ENCODE results near the gene OLFM2. TPM values are rescaled to one million over a fixed set of nuclear protein-coding genes. Genes with fewer than 3 reads are reported as not detected.
A peak's percentile ranks its signal among the peaks of the same experiment; 100 is the strongest.

The OLFM2 gene
- total RNA-seq, 1 donor from 2014 or later = 8.5 TPM

- Histone ChIP-seq H3K4me3 (no peak overlapping the region), H3K27me3 (ENCODE audit: low read depth) (no peaks in the 10 kb centered on the region), H3K4me1 (no peaks in the 10 kb centered on the region), H3K36me3 (peaks cover 98% of the 10 kb centered on the region), H3K9me3 (no peaks in the 10 kb centered on the region), H3K27ac (no peak overlapping the region)
- DNase-seq (no peak), ATAC-seq (no peak)
- no peak for TF ChIP-seq CTCF (IDR thresholded peaks at IDR 0.05)
- intact Hi-C loops (cut with DNase I) = no loop called here
Observed at GRCh38 chr19:9842834-9843625, 93.3 kb downstream of the OLFM2 start.

- no peak overlapping the region for H3K27ac ChIP-seq
- DNase-seq = no peak
- H3K27me3 ChIP-seq (ENCODE audit: low read depth) = no peaks in the 10 kb centered on the region
- intact Hi-C loops (cut with DNase I) = no loop called here
- H3K36me3 ChIP-seq = peaks cover 62% of the 10 kb centered on the region
- no peak overlapping the region for H3K4me3 ChIP-seq
- peaks cover 16% of the 10 kb centered on the region for H3K4me1 ChIP-seq
- ATAC-seq = no peak
- no peak for TF ChIP-seq CTCF (IDR thresholded peaks at IDR 0.05)
- H3K9me3 ChIP-seq = no peaks in the 10 kb centered on the region
Observed at GRCh38 chr19:9839415-9839814, 96.9 kb downstream of the OLFM2 start.

GRCh38 chr19:9838324-9838723 is 98.0 kb downstream of the OLFM2 start:
- TF ChIP-seq CTCF (IDR thresholded peaks at IDR 0.05) = no peak
- intact Hi-C loops (cut with DNase I) = no loop called here
- H3K27me3 ChIP-seq (ENCODE audit: low read depth) = no peaks in the 10 kb centered on the region
- no peak overlapping the region for H3K4me3 ChIP-seq
- H3K9me3 ChIP-seq = no peaks in the 10 kb centered on the region
- no peak overlapping the region for H3K27ac ChIP-seq
- peaks cover 54% of the 10 kb centered on the region for H3K36me3 ChIP-seq
- peaks cover 16% of the 10 kb centered on the region for H3K4me1 ChIP-seq
- DNase-seq (no peak), ATAC-seq (no peak)

- peaks cover 33% of the 10 kb centered on the region for H3K36me3 ChIP-seq
- peak overlapping the region; percentile 98 for H3K4me3 ChIP-seq
- H3K4me1 ChIP-seq = peaks cover 16% of the 10 kb centered on the region
- peak overlapping the region; percentile 83 for H3K27ac ChIP-seq
- TF ChIP-seq CTCF (IDR thresholded peaks at IDR 0.05) = no peak
- no peak for ATAC-seq
- no peaks in the 10 kb centered on the region for H3K27me3 ChIP-seq (ENCODE audit: low read depth)
- H3K9me3 ChIP-seq = no peaks in the 10 kb centered on the region
- intact Hi-C loops (cut with DNase I) = no loop called here
- DNase-seq = no peak
Observed at GRCh38 chr19:9836021-9836420, 100.3 kb downstream of the OLFM2 start.

GRCh38 chr19:9835507-9835949 is 100.8 kb downstream of the OLFM2 start:
- no peak for TF ChIP-seq CTCF (IDR thresholded peaks at IDR 0.05)
- H3K4me1 ChIP-seq = peaks cover 16% of the 10 kb centered on the region
- intact Hi-C loops (cut with DNase I) = no loop called here
- DNase-seq (no peak), ATAC-seq (peak; percentile 2 to 39)
- H3K4me3 ChIP-seq = peak overlapping the region; percentile 98
- peaks cover 32% of the 10 kb centered on the region for H3K36me3 ChIP-seq
- peak overlapping the region; percentile 83 for H3K27ac ChIP-seq
- no peaks in the 10 kb centered on the region for H3K9me3 ChIP-seq
- no peaks in the 10 kb centered on the region for H3K27me3 ChIP-seq (ENCODE audit: low read depth)

Data from lower lobe of right lung (tissue), 2 donors.